A172 (cell line): Measurements from ENCODE around the gene GLG1. TPM values are rescaled to one million over a fixed set of nuclear protein-coding genes. Genes with fewer than 3 reads are reported as not detected.
"Not testable (repeated sequence)": the region's sequence is repeated elsewhere in the genome, so short reads cannot be mapped to it uniquely, and the experiment has no call there.

ENCODE experiments used
- DNase-seq: peaks from one replicate; pipeline ENCODE4 v3.0.0-alpha.2; 2015; ENCODE audit warnings: low spot score
- total RNA-seq: library from RNA; depleted of rRNA; stranded (reverse); fragments of >200 nt; shearing (Covaris generic); gene quantifications from 2 replicates; pipeline ENCODE4 v1.2.3, GENCODE V29; 2014

Gene GLG1
- total RNA-seq, 1 experiment from 2014 or later, result 88.7 TPM

DNA sequence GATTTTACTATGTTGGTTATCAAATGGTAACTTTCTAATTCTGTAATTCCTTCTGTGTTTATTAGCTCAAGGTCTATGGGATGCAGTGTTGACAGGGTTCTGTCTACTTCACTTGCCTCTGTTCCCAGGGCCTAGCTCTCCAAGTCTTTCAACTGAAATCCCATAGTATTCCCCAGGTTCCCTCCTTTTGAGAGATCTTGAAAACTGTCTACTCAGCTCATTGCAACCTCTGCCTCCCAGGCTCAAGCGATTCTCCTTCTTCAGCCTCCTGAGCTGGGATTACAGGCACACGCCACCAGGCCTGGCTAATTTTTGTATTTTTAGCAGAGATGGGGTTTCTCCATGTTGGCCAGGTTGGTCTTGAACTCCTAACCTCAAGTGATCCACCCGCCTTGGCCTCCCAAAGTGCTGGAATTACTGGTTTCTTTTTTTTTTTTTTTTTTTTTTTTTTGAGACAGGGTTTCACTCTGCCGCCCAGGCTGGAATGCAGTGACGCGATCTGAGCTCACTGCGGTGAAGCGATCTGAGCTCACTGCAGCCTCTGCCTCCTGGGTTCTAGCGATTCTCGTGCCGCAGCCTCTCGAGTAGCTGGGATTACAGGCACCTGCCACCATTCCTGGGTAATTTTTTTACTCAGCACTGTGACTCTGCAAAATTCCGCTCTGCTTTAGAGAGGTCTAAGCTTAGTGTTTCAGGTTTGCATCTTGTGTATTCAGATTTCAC, 163.1 kb downstream of the GLG1 start:
- DNase-seq, result not testable (repeated sequence)

DNA sequence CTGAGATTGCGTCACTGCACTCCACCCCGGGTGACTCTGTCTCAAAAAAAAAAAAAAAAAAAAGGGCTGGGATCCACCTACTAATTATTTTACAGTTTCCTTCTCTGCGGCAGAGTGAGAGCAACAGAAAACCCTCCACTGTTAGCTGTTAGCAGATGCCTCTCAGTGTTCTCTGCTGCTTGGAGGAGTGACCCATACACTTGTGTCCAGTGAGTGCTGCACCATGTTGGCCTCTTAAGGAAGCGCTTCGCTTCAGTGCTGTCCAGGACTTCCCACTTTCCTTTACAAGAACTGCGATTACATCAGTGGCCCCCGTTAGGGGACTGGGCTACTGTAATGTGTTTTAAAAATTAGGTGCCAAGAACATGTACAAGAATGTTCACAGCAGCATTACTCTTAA, 167.2 kb downstream of the GLG1 start:
- no peak for DNase-seq

DNA sequence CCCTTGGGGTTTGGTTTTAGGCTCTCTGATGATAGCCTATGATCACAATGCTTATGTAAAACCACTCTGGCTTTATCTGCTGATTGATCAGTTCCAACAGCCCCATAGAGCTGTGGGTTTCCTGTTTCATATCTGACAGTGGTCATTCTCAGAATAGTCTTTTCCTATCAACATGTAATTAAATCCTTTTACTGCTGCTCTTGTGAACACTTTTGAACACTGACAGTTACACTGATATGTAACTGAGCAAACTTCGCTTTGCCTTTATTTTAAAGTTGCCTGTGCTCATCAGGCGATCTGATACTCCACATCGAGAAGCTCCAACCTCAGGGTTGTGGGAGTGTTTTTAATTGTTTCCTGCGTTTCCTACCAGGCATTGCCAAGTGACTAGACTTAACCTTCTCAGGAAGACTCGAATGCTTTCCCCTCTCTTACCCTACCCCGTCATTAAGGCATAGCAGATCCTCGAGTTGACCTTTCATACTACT, 168.4 kb downstream of the GLG1 start:
- no peak for DNase-seq

DNA sequence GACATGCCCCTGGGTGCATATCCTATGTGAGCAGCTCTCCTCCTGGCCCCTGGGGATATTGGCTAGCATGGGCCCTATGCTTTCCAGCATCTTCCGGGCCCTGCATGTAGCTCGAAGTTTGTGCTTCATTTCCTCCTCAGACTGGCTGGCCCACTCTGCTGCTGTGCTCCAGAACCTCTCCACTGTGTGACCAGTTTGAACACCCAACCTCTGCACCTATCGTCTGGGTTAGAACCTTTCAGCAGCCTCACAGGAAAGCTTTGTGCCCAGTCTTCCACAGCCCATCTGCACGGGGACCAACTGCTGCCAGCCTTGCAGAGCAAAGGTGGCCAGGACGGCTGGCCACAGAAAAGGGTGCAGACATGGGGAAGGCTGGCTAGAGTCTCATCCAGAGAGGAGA, 175.4 kb downstream of the GLG1 start:
- no peak for DNase-seq

DNA sequence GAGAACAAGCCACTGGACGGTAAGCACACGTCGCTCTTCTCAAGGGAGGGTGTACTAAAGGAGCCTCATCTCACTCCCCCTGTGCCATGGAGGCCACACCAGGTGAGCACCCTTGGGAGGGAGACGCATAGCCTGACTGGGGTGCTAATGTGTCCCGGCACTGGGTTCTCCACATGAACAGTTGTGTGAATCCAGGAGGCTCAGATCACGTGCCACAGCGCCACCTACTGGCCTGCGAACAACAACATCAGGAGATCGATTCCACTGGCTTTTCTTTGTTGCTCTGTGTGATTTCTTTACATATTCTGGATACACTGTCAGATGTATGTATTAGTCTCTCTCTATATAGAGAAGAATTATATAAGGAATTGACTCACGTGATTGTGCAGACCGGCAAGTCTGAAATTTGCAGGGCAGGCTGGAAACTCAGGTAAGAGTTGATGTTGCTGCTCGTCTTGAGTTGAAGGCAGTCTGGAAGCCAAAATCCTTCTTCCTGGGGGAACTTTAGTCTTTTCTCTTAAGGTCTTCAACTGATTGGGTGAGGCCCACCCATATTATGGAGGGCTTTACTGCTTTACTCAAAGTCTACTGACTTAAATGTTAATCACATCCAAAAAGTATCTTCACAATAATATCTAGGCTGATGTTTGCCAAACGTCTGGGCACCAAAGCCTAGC, 176.7 kb downstream of the GLG1 start:
- peak; percentile 35 for DNase-seq

DNA sequence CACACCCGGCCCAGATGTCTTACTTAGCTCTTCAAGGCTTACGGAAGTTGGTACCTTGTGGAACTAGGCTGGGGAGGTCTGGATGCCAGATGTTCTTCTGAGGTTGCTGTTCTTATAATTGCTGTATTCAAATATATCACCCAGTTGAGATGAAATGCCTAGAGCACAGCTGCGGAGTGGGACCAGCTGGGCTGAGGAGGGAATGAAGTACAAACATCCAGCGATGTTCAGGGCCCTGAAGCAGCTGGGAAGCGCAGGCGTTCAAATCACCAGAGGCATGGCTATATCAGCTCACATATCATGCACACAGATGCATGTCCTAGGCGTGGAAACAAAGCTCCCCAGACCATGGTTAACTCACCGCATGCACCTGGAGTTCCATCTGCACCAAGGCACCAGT, 178.4 kb downstream of the GLG1 start:
- DNase-seq, result not testable (repeated sequence)

DNA sequence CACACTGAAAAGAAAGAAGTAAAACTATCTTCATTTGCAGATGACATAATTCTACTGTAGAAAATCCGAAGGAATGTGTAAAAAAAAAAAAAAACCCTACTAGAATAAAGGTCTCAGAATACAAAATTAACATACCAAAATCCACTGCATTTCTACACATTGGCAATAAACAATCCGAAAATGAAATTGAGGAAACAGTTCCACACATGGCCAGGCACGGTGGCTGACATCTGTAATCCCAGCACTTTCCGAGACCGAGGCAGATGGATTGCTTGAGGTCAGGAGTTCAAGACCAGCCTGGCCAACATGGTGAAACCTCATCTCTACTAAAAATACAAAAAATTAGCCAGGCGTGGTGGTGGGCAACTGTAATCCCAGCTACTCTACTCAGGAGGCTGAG, 181.2 kb downstream of the GLG1 start:
- not testable (repeated sequence) for DNase-seq

DNA sequence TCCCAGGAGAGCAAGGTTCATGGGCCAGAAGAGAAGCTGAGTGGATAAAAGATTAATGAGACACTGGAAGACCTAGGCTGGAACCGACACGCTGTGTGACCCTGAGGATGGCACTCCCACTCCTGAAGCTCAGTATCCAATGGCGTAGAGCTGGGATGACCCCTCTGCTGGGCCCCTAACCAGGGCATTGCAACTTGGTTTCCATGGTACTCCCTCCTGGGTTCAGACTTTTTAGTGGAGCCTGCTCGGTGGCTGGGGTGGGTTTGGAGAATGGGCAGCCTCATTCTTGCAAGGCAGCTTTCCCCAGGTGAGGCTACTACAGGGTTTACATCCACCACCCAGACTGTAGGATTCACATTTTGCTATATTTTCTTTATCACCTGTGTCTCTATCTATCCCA, 183.2 kb downstream of the GLG1 start:
- not testable (repeated sequence) for DNase-seq

DNA sequence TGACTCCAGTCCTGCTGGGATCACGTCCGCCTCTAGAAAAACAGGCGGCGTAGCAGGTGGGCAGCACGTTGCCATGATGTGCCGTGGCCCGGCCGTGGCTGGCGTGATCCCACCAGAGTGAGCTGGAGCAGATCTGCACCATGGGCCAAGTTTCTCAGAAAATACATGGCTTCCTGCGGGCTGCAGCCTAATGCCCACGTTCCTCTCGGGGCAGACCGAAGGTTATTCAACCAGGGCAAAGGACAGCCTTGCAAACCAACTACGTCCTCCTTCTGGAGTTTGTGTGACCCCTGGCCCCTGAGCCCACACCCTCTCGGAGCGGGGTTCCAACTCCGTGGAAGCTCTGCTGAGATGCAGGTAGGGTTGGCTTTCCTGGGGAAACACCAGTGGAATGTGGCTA, 184.8 kb downstream of the GLG1 start:
- not testable (repeated sequence) for DNase-seq

DNA sequence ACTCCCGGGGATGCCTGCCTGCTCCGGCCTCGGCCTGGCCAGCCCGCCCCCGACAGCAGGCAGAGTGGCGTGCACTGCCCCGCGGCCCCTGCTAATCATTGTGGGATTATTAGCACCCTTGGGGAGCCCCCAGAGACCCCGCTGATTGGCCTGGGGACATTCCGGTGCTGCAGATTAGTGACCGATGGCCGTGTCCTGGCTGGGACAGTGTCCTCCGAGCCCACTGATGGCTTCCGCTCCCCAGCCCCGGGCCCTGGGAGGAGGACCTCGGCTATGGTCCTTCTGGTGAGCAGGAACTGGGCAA, 185.5 kb downstream of the GLG1 start:
- not testable (repeated sequence) for DNase-seq

DNA sequence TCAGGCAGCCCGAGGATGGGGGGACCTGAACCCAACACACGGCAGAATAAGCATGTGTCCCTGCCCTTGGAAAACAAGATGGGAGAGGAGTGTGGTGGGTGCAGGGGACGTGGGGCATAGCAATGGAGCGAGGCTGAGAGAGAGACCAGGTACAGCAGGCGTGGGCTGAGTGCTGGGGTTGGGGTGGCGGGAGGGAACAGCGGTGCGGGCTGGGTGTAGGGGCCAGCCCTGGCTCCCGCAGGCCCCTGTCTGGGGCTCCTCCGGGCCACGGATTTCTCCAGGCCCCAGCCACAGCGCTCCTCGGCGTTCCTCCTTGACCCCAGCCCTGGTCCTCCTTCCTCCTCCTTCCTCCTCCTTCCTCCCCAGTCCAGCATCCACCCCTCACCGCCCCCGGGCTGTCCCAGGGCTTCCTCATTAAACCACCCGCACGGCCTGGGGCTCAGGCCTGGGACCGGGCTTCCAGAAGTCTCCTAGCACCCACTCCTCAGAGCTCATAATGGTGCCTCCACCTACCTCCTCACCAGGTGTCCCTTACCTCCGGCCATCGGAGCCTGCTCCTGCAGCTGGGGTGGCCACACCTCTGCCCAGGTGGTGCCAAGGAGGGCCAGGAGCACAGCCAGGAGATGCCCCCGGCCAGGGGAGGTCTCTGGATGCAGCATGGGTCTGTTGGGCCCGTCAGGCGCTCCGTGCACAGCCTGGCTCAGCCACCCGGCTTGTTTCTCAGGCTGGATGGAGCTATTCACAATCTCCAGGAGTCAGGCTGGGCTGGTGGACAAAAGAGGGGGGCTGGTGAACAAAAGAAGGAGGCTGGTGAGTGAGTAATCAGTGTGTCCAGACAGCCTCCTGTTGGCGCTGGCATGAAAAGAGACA, 186.1 kb downstream of the GLG1 start, which contains the start of gene CLEC18B:
Gene CLEC18B (minus strand): TSS at position 867 of the 870 bp plus-strand sequence. CDS start 208 bp downstream, at position 659.
- peak; percentile 59 for DNase-seq

DNA sequence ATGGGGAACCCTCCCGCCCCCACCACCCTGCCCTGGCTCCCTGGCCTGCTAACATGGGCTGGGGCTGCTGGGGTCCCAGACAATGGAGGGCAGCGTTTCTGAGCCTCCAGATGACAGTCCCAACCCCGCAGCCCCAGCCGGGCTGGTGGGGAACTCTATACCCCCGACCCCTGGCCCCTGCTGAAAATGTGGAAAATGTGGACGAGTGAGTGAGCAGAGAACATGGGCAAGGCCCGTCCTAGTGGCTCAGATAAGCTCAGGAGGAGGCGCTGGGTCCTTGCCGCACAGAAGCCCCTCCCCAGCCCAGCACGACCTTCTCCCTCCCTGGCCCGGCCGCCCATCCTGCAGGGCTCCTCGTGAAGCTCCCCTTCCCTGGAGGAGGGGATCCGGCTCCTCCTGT, 187.1 kb downstream of the GLG1 start:
- not testable (repeated sequence) for DNase-seq

DNA sequence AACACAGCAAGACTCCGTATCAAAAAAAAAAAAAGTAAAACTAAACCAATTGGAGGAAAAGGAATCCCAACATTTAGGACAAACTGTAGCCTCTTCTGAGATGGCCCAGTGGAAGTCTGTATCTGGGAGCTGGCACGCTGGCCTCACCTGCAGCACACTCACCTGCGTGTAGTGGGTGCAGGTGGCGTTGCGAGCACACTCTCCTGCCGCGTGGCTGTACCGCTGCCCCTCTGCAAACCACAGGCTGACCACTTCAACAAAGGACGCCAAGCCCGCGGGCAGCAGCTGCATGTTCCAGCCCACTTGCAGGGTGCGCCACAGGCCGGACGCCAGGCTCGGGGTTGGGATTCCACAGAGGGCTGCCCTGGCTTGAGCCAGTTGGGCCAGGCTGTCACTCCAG, 189.0 kb downstream of the GLG1 start:
- not testable (repeated sequence) for DNase-seq

DNA sequence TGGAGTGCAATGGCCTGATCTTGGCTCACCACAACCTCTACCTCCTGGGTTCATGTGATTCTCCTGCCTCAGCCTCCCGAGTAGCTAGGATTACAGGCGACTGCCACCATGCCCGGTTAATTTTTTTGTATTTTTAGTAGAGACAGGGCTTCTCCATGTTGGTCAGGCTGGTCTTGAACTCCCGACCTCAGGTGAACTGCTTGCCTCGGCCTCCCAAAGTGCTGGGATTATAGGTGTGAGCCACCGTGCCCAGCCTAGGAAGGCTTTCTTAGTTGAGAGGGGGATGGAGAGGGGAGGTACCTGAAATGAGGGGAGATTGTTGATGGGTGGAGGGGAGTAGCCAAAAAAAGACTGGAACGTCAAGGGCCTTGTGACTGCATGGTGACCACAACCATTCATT, 193.0 kb downstream of the GLG1 start:
- DNase-seq, result not testable (repeated sequence)

DNA sequence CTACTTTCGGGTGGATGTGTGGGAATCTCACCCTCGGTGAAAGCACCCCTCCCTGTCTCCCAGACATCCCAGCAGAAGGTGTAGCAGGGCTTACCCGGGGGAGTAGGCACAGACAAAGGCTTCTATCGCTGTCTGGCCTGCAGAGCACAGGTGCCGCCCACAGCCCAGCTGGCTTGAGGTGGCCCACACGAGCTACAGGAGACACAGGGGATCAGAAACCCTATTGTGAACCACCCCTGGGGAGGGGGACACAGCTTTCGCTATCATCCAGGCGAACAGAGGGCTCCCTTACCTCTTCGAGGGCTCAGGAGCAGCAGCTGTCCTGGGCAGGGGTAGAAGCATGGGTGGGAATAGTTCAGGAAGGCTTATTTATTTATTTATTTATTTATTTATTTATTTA, 193.4 kb downstream of the GLG1 start:
- DNase-seq, result not testable (repeated sequence)

DNA sequence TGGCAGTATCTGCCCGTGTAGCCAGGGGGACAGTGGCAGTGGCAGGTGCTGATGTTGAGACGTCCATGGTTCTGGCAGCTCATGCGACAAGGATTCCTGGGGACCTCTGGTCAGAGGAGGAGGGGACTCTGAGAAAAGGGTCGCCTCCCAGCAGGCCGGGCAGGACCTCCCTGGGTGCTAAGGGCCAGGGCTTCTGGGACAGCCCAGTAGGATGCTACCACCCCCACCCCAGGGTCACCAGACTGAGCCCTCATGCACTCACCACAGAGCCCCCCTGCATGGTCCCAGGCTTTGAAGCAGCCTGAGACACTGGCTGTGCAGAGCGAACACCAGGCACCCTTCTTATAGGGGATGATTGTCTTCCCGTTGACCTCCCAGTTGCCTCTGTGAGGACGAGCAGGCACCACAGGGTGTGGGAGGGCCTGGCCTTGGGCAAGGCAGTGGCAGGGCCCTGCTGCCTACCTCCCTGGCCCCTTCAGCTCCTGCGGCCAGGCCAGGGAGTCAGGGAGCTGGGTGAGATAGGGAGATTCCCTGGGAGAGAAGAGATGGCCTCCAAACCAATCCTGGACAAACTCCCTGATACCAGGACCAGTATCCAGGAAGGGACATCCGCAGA, 194.0 kb downstream of the GLG1 start:
- not testable (repeated sequence) for DNase-seq

DNA sequence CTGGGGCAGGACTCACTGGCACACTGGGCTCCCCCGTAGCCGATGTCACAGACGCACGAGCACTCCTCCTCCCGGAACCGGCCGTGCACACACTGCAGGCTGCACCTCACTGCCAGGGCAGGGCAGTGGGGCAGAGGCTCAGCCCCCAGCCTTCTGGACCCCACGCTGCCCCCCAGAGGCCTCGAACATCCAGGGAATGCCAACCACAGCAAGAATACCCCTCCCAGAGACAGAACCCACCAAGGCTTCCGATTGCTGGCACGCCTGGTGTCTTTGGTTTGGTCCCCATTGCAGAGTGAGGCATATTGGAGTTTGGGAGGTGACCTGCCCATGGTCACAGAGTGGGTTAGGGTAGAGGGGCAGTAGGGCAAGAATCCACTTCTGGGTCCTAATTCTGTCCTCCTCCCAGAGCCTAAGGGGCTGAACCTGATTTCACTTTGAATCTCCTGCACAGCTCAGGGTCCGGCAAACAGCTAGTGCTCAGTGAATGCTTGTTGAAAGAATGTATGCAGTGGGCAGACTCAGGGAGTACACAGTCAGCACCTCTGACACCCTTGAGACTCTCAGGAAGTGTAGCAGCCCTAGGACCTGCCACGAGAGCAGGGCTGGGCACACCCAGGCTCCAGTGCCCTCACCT, 194.7 kb downstream of the GLG1 start:
- DNase-seq, result not testable (repeated sequence)

DNA sequence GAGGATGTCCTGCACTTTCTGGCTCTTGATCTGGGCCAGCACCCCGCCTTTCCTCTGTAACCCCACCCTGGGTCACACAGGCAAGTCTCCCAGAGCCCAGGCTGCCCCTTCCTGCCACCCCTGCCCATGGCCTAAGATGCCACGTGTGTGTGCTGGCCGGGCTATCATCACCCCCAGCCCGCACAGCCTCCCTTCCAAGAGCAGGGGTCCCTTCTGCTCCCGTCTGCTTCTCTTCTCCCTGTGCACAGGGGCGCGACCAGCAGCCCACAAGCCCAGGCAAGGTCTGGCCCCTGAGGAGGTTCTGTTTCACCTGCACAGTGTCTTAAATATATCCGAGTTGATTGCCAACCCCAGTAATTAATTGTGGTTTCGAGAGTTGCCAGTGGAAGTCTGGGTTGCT, 195.9 kb downstream of the GLG1 start:
- DNase-seq, result not testable (repeated sequence)

DNA sequence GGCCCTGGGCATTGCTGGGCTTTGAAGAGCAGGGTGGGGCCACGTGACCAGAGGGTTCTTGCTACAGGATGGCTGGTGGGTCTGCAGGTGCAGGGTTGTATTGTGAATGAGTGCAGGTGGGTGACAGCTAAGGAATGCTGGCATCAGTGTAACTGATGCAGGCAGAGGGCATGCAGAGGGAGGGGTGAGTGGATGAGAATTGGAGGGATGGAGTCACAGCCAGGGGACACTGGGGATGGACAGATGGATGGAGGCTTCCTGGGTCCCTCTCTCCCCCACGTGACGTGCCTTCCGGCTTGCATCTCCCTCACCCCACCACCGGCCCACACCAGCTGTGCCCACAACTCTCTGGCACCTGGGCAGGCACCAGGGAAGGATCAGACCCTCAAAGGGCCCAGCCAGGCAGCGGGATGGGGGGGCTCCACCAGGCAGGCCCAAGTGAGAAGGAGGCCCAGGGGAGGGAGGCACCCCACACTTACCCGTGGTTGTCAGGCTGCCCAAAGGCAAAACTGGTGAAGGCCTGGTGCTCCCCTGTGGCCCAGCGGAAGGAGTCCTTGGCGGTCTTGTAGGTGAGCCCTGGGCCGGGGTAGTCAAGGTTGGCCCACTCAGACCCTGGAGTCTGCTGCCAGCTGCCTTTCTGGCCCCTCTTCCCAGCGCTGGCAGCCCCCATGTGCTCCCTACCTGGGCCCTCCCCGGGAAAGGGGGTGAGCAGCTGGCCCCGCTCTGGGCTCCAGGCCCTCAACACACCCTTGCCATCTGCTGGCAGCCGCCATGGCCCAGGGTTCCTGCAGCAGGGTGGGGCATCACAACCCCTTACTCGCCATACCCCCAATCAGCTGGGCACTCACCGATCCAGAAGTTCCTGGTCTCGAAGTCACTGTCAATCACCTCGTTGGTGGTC, 196.6 kb downstream of the GLG1 start:
- not testable (repeated sequence) for DNase-seq
